SU-DHL-6 (cell line): ENCODE data around the gene ETDC.
"Not testable (repeated sequence)": the region's sequence is repeated elsewhere in the genome, so short reads cannot be mapped to it uniquely, and the experiment has no call there.

ENCODE experiments used
- H2AFZ ChIP-seq: fragments of 200-600 bp; sonication (generic); 2 replicates; pipeline ENCODE4 v1.6.1; 2014; ENCODE audit warnings: low read depth, mild to moderate bottlenecking, moderate library complexity, mixed read lengths, antibody characterized with exemption, low read length; ENCODE audit not compliant: severe bottlenecking
- H3F3A ChIP-seq: fragments of 200-600 bp; shearing (Covaris generic); 2 replicates; pipeline ENCODE4 v1.6.0; 2016; ENCODE audit warnings: antibody characterized with exemption, mild to moderate bottlenecking; ENCODE audit not compliant: insufficient read depth
- H3K27ac ChIP-seq: fragments of 200-600 bp; sonication (generic); 2 replicates; pipeline ENCODE4 v1.5.1; 2016; ENCODE audit warnings: low read depth, mild to moderate bottlenecking, low read length, moderate library complexity, mixed read lengths
- H3K27me3 ChIP-seq: fragments of 200-600 bp; sonication (generic), shearing (Covaris generic); 2 replicates; pipeline ENCODE4 v1.6.0; 2014; ENCODE audit warnings: mild to moderate bottlenecking, low read length
- H3K36me3 ChIP-seq: fragments of 200-600 bp; sonication (generic); 2 replicates; pipeline ENCODE4 v1.6.1; 2014; ENCODE audit warnings: mild to moderate bottlenecking, low read length, mixed read lengths
- H3K4me2 ChIP-seq: fragments of 300-600, 200-600 bp; shearing (Covaris generic), sonication (generic); 2 replicates; pipeline ENCODE4 v1.6.0; 2014; ENCODE audit warnings: low read length, low read depth, mild to moderate bottlenecking; ENCODE audit not compliant: poor library complexity, severe bottlenecking
- H3K4me3 ChIP-seq: fragments of 200-600 bp; sonication (generic); 2 replicates; pipeline ENCODE4 v1.5.1; 2014; ENCODE audit warnings: antibody characterized with exemption, low read length, mild to moderate bottlenecking, mixed read lengths; ENCODE audit not compliant: insufficient read depth, poor library complexity, severe bottlenecking
- H3K79me2 ChIP-seq: fragments of 200-600 bp; sonication (generic); 2 replicates; pipeline ENCODE4 v1.6.1; 2014; ENCODE audit warnings: mild to moderate bottlenecking, low read length, moderate library complexity; ENCODE audit not compliant: insufficient read depth
- H3K9ac ChIP-seq: fragments of 200-600 bp; sonication (generic); 2 replicates; pipeline ENCODE4 v1.7.0; 2014; ENCODE audit warnings: mild to moderate bottlenecking, low read length
- H3K9me2 ChIP-seq: fragments of 200-600 bp; sonication (generic); replicated peaks from 2 replicates; pipeline ENCODE4 v1.6.1; 2014; ENCODE audit warnings: low read length; ENCODE audit not compliant: insufficient read depth
- H3K9me3 ChIP-seq: fragments of 200-600 bp; sonication (generic); 2 replicates; pipeline ENCODE4 v1.6.1; 2014; ENCODE audit warnings: low read length, mixed read lengths; ENCODE audit not compliant: insufficient read depth
- H4K20me1 ChIP-seq: fragments of 200-600 bp; sonication (generic); 2 replicates; pipeline ENCODE4 v1.6.1; 2014; ENCODE audit warnings: low read depth, mild to moderate bottlenecking, antibody characterized with exemption, low read length, moderate library complexity, mixed read lengths
- CTCF ChIP-seq: fragments of 200-600 bp; sonication (generic); IDR thresholded peaks from one replicate; pipeline ENCODE4 v1.5.1; 2017; ENCODE audit warnings: antibody characterized with exemption, mild to moderate bottlenecking, low read length, moderate library complexity; ENCODE audit not compliant: insufficient read depth, poor library complexity, severe bottlenecking
- EZH2phosphoT487 ChIP-seq: fragments of 200-600 bp; sonication (generic), shearing (Covaris generic); conservative IDR thresholded peaks from 2 replicates; pipeline ENCODE4 v1.6.1; 2018; ENCODE audit warnings: mild to moderate bottlenecking, antibody characterized with exemption, low read length, moderate library complexity, mixed read lengths

ETDC gene

GRCh38 chrX:135309430-135309923 is at the start of gene ETDC:
Gene ETDC, plus strand, starts transcription at chrX:135309480. Its CDS starts 0 bp downstream, at chrX:135309480.
- TF ChIP-seq CTCF (no peak), EZH2phosphoT487 (no peak)
- no peaks in the 10 kb centered on the region for H3K27me3 ChIP-seq
- H3K79me2 ChIP-seq, result no peaks in the 10 kb centered on the region

GRCh38 chrX:135260976-135261375 is 48.3 kb upstream of the ETDC start:
- H3K9me2 ChIP-seq, H3K27ac ChIP-seq, H3K27me3 ChIP-seq, H4K20me1 ChIP-seq, H3K36me3 ChIP-seq, H3K9me3 ChIP-seq, H3K4me2 ChIP-seq, H3F3A ChIP-seq, H3K79me2 ChIP-seq, H2AFZ ChIP-seq, H3K9ac ChIP-seq, H3K4me3 ChIP-seq: not testable (repeated sequence)

More at GRCh38 chrX:135309430-135309923, at the start of gene ETDC:
- no peak within 1 kb of the TSS for H3K4me2 ChIP-seq
- H3K4me3 ChIP-seq, result no peak within 1 kb of the TSS
- H2AFZ ChIP-seq, result no peak within 1 kb of the TSS
- H3K27ac ChIP-seq, result no peak within 1 kb of the TSS
- H3K36me3 ChIP-seq, result no peaks in the 10 kb centered on the region
- no peaks in the 10 kb centered on the region for H4K20me1 ChIP-seq
- H3K9me3 ChIP-seq, result no peaks in the 10 kb centered on the region
- no peaks in the 10 kb centered on the region for H3F3A ChIP-seq
- no peaks in the 10 kb centered on the region for H3K9me2 ChIP-seq
- H3K9ac ChIP-seq, result no peak within 1 kb of the TSS

- not testable (repeated sequence) for H3K27me3 ChIP-seq, H3K9ac ChIP-seq, H2AFZ ChIP-seq, H3K27ac ChIP-seq, H3K36me3 ChIP-seq, H3K9me3 ChIP-seq, H3K4me3 ChIP-seq, H3K79me2 ChIP-seq, H4K20me1 ChIP-seq, H3F3A ChIP-seq, H3K9me2 ChIP-seq, H3K4me2 ChIP-seq
Observed at GRCh38 chrX:135263376-135263775, 45.9 kb upstream of the ETDC start.

GRCh38 chrX:135264206-135264605 is 45.1 kb upstream of the ETDC start:
- no peak for TF ChIP-seq CTCF
- no peak for TF ChIP-seq EZH2phosphoT487
- H2AFZ ChIP-seq, result no peak overlapping the region
- no peak overlapping the region for H3K4me2 ChIP-seq
- no peaks in the 10 kb centered on the region for H3K27me3 ChIP-seq
- H3K4me3 ChIP-seq, result no peak overlapping the region
- no peaks in the 10 kb centered on the region for H3K79me2 ChIP-seq
- no peak overlapping the region for H3K9ac ChIP-seq
- H3F3A ChIP-seq, result no peaks in the 10 kb centered on the region
- no peak overlapping the region for H3K27ac ChIP-seq
- no peaks in the 10 kb centered on the region for H3K36me3 ChIP-seq
- no peaks in the 10 kb centered on the region for H3K9me2 ChIP-seq
- no peaks in the 10 kb centered on the region for H4K20me1 ChIP-seq
- H3K9me3 ChIP-seq, result no peaks in the 10 kb centered on the region
